GM19455 (cell line): Measurements from ENCODE around the gene AMOTL2.

Experiments
- ATAC-seq: cut with Tn5 transposase; IDR thresholded peaks from one replicate; pipeline ENCODE4 v1.9.1; 2021; ENCODE audit not compliant: unreplicated experiment

Gene AMOTL2

GRCh38 chr3:134353831-134354611, 20.2 kb downstream of the AMOTL2 start:
- ATAC-seq: no peak

DNA sequence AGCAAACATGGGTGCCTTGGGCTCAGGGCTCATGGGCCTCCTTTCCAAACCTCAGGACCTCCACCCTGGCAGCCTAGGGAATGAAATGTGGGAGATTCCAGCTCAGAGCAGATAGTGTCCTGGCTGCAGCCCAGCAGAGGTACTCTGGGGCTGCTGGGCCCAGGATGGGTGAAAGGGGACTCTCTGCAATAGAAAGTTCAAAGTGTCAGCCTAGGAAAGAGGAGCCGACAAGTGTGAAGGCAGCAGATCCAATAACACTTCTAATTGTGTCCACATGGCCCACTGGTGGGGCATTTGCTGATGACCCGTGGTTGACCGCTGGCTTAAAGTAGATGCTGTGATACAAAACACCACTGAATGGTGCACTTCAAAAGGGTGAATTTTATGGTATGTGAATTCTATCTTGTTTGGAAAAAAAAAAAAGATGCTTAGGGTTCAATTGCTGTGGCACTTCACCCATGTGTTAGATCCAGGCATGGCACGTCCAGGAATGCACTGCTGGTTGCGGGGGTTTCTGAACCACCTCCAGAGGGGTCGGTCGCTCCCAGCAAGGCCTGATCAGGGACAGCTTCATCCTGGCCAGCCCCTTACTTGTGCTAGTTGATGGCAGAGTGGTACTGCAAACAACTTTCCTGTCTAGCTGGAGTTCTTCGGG, 20.9 kb downstream of the AMOTL2 start:
- ATAC-seq: no peak

- no peak for ATAC-seq
Measured at GRCh38 chr3:134352031-134352671, 22.1 kb downstream of the AMOTL2 start.

- ATAC-seq: no peak
Measured at GRCh38 chr3:134351427-134351826, 22.8 kb downstream of the AMOTL2 start.

DNA sequence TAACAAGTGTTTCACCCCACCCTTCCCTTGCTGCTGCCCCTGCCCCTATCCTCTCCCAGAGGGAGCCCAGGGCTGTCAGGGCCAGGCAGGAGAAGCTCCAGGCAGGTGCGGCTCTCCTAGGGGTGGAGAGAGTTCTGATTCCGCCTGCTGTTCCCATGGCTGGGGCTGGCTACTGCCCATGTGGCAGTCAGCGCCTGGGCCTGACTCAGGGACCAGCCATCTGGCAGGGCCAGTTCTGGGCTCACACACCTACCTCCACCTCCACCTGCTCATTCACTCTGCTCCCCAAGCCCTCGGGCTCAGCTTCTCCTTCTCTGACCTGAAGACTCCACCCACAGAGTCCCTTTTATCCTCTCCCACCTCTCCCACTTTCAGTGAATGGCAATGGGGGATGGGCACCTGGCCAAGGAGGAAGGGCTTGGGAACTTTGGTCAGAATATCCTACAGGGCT, 23.4 kb downstream of the AMOTL2 start:
- no peak for ATAC-seq

DNA sequence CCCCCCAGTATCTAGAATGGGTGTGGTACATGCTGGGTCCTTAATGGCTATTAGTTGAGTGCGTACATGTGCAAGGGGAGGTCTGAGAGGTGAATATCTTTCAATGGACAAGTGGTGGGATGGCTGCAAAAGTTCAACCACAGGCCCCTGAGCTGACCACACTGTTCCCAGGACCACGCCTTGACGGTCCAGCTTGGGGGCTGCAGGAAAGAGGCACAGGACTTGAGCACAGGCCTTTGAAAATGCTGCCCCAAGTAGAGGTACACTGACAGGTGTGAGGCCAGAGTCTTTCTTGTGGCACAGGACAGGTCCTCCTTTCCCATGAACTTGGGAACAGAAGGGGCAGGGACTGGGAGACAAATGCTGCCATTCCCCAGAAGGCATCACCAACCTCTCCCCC, 24.0 kb downstream of the AMOTL2 start:
- no peak for ATAC-seq

- ATAC-seq: no peak
Measured at GRCh38 chr3:134348524-134348923, 25.7 kb downstream of the AMOTL2 start.

DNA sequence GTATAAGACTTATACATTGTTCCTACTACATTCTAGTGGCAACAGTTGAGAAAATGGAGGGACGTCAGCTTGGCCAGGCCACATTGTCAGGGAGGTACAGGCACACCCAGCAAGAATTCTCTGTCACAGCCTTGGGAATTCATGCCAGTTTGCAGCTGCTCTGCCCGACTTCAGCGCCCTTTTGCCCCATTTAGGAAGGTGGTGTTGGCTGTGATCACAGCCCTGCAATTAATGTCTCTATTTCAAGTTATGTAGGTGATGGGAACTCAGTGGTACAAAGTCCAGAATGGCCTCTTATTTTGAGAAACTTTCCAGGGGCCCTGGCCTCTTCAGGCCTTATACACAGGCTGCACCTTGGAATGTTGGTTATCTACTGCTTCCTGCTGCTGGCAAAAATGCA, 26.7 kb downstream of the AMOTL2 start:
- ATAC-seq: no peak

GRCh38 chr3:134346744-134347143, 27.5 kb downstream of the AMOTL2 start:
- no peak for ATAC-seq

- ATAC-seq: no peak
Measured at GRCh38 chr3:134345202-134345601, 29.0 kb downstream of the AMOTL2 start.

DNA sequence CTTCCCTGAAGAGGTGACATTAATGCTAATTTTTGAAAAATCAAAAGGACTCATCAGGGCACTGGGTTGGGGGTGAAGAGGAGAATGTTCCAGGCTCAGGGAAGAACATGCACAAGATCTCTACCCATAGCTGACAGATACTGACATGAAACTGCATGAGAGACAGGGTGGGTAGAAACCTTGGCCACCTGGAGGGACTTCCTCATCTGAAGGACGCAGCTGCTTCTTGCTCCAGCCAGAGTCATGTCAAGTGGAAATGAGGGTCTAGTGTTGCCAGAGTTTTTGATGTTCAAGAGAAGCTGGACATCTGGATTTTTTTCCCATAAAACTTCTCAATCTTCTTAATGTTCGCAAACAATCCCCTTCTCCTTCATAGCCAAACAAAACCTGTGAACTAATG, 29.7 kb downstream of the AMOTL2 start:
- ATAC-seq: no peak

GRCh38 chr3:134342259-134342658, 32.0 kb downstream of the AMOTL2 start:
- ATAC-seq: no peak

DNA sequence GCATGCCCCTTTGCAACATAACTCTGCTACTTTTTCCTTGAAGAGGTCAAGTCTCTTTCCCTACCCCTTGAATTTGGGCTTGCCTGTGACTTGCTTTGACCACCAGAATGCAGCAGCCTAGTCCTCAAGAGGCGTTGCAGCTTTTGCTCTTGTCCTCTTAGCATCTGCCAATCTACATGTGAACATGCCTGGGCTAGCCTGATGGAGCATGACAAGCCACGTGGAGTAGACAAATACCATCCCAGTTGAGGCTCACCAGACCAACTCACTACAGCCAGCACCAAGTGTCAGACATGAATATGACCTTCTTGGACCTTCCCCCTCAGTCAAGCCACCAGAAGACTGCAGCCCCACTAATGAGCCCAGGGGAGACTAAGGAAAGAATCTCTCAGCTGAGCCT, 32.9 kb downstream of the AMOTL2 start:
- ATAC-seq: no peak

DNA sequence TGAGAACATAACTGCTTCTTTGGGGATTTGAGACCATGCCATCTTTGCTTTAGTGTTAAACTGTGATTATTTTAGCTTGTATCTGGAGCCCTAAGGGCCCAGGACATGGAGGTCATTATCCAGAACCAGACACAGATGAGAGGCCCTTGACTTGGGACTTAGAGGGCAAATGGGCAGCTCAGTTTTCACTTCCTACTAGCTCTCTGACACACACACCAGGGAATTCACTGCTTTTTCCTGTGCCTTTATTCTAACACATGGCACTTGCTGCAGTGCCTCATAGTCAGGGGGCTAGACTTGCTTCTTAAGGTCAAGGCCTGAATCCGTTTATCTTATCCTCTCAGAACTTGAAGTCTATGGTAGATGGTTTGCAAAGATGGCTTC, 33.3 kb downstream of the AMOTL2 start:
- ATAC-seq: no peak

DNA sequence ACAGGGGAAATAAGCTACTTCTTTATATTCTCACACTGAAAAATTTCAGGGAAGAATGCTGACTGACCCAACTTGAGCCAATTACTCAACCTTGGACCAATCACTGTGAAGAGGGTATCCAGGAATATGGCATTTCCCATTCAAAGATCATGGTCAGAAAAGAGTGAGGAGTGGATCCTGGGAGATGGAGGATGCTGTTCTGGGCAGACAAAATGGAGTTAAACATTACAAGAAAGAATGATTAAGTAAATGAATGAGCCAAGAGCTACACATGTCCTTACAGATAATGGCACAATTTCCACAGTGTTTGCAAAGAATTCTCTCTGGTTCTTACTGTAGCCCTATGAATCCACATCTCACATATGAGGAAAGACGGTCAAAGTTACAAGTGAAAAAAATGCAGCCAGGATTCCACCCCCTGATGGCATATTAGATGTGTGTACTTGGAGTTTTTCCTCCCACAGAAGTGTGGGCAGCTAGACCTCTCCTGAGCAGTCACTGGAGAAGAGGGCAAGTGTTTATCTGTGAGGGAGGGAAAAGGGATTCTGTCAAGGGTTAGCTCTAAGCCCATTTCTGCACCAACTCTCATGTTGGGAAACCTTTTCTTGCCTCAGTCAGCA, 33.8 kb downstream of the AMOTL2 start:
- ATAC-seq: no peak

DNA sequence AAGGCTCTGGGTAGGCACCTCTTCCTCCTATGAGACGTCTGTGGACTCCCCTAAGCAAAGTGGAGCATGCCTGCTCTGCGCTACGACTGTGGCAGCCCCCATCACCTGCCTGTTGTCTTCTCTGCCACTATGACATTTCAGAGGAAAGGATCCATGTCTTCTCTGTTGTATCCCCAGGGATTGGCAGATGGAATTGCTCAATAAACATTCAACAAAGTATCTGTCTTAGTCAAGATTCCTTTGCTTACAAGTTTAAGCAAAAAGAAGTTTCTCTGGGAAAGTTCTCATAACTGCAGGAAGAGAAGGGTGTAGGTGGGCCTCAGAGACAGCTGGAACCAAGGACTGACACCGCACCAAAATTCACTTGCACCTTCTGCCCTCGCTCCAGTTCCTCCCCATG, 34.3 kb downstream of the AMOTL2 start:
- no peak for ATAC-seq

GRCh38 chr3:134339331-134339730, 34.9 kb downstream of the AMOTL2 start:
- ATAC-seq: no peak

GRCh38 chr3:134338516-134339261, 35.6 kb downstream of the AMOTL2 start:
- ATAC-seq: no peak

DNA sequence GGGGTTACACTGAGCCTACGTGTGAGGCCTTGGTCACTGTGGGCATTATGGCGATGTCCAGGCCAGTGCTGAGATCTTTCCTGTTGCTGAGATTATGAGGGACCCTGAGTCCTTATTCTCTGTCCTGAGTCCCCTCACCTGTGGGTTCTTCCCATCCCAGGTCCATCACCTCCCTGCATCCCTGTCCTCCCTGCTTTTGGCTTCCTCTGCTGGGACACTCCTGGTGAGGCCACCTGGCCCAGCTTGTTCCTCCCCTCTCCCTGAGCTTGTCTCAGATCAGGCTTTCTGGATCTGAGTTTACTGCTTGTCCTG, 36.1 kb downstream of the AMOTL2 start:
- no peak for ATAC-seq

GRCh38 chr3:134337511-134338200, 36.6 kb downstream of the AMOTL2 start:
- ATAC-seq: no peak

DNA sequence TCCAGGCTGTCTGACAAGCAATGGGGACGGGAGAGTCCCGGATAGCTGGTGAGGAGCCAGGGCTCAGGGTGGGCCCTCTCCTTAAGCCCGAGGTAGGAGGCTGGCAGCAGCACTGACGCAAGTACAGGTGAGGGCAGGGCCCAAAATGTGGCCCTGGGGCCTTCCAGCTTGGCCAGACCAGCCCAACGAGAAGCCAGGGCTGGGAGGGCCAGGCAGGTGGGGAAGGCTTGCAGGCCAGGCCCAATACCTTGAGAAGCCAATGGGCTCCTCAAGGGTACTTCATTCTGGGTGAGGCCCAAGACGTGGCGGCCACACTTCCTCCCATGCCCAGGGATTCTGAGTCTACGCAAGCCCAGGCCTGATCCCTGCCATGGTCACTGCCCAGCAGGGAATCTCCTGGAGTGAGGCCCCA, 37.2 kb downstream of the AMOTL2 start:
- ATAC-seq: no peak
